HG03175 (cell line): ENCODE measurements around the gene C4BPB.
"Not testable (repeated sequence)": the region's sequence is repeated elsewhere in the genome, so short reads cannot be mapped to it uniquely, and the experiment has no call there.

Experiments
- ATAC-seq: cut with Tn5 transposase; IDR thresholded peaks from one replicate; pipeline ENCODE4 v1.9.1; 2021; ENCODE audit warnings: mild to moderate bottlenecking, moderate library complexity; ENCODE audit not compliant: unreplicated experiment

C4BPB gene, protein sequence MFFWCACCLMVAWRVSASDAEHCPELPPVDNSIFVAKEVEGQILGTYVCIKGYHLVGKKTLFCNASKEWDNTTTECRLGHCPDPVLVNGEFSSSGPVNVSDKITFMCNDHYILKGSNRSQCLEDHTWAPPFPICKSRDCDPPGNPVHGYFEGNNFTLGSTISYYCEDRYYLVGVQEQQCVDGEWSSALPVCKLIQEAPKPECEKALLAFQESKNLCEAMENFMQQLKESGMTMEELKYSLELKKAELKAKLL

DNA sequence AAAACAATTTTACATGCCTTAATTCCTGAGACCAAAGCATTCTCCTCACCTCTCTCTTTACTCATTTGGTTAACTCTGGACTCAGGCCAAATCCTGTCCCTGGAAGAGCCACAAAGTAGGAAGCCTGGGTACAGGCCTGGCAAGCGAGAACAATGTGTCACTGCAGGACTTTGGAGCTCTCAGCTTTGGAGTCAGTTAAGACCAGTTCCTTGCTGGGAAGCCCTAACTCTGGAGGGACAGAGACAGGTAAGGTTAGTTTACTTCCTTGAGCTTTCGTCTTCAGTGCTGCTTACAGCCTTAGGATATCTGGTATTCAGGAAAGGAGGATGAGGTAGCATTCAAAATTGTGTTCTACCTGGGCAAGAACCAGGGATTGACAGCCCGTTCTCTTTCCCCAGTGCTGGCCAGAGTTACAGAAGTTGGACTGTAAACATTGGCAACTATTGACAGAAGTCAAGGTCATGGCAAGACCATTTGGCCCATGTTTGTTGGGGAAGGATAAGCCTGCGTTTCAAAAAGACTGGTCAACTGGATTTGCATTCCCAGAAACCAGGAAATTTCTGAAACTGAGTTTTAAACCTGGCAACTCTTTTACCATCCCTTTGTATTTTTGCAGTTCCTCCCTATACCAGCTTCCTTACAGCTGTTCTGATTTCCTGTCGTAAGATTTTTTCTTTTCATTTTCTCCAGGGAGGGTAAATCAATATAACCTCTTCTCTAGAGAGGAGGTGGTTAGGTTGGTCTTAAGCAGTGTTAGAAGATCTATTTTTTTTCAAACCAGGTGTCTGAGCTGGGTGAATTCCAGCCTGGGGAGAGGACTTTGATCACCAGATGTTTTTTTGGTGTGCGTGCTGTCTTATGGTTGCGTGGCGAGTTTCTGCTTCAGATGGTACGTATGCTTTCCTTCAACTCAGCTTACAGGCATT, at the start of gene C4BPB:
Gene C4BPB, plus strand, starts transcription at position 160 of the 926 bp plus-strand sequence. Its CDS starts 672 bp downstream, at position 832.
- no peak for ATAC-seq

DNA sequence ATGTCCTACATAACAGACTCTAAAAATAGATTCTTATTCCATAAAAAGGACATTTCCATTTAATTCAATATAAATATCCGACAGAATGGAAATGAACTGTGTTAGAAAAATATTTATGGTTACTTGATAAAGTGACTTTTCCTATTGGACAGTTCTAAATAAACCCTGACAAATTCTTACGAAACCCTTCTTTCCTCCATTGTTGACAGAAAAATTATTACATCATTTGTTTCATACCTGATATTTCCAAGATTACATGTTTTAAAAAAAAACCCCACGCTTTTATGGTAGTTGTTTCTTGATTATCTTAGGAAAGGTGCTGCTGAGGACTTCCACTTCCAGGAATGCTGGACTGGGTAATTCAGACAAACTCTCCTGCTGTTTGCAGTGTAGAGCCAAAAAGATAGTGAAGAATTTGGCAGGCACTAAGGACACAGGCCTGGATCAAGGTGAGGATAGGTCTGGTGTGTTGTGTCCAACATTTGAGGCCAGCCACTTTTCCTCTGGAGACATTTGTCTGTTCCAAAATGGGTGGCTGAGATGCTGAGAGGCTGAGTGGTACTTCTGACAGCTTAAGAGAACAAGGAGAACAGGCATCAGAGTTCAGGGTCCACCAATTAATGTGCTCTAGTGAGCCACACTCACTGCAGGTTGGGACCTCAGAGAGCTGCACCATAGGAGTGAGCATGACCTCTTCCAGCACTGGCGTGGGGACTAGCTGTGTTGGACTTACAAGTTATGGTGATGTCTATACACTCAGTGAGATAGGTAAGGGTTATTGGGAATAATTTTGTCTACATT, 49.1 kb upstream of the C4BPB start:
- ATAC-seq: no peak

DNA sequence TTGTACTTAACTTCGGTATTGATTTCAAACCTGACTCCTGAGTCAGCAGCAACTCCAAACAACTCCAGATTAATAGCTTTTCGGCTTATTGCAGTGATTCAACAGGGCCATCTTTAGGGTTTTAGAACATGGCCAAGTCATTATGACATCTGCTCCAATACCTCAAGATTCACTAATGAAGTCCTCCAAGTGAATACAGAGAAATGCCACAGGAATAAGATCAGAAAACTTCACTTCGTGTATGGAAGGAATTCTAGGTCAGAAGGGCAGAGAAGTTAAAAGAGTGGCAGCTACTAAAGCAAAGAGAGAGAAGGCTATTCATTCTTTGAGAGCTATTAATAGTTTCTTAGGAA, 48.5 kb upstream of the C4BPB start:
- no peak for ATAC-seq

DNA sequence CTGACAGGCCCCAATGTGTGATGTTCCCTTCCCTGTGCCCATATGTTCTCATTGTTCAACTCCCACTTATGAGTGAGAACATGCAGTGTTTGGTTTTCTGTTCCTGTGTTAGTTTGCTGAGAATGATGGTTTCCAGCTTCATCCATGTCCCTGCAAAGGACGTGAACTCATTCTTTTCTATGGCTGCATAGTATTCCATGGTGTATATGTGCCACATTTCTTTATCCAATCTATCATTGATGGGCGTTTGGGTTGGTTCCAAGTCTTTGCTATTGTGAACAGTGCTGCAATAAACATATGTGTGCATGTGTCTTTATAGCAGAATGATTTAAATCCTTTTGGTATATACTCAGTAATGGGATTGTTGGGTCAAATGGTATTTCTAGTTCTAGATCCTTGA, 47.3 kb upstream of the C4BPB start:
- ATAC-seq: not testable (repeated sequence)

DNA sequence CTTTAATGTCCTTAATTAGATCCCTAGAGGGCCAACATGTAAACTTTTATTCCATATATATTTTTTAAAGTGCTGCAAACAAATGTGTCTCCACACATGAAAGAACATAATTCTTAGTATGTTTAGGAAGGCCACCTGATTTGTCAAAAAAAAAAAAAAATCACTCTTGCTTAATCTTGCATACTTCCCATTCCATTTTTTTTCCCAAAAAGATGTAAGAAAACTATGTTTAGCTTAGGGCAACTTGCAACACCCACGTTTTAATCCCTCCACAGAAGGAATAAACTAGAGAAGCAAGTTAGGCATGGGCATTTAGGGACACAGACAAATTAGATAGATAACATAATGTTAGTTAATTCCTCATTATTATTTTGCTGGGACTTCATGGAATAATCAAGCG, 43.2 kb upstream of the C4BPB start:
- no peak for ATAC-seq

DNA sequence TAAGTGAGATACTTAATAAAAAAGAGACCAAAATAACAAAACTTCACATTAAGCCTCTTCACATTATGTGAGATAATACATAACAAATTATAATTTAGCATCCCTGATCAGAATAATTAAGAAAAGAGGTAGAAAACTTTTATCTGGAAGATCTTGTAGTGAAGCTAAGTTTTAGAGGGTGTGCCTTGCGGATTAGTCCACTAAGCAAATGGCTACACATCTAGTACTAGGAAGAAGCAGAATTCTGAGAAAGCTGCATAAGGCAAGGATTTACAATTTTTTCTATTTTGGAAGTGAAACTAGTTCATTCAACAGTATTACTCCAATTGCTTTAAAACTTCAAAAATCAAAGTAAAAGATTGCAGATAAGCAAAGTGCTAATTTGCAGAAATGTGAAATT, 41.2 kb upstream of the C4BPB start:
- no peak for ATAC-seq

DNA sequence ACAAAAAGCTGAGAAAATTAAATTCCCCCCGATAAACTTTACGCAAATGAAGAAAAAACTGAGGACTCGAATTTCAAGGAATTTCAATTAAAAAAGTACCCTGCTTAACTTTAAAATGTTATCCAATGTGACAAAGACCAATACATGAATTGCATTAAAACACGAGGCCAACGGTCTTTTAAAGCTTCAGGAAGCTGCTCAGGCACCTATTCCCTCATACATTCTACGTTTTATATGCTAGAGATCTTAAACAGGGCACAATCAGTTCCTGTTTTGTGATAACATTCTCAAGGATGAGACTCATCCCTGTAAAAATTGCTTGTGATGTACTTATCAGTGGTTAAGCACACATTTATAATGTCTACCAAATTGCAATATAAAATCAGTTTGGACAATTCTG, 40.6 kb upstream of the C4BPB start:
- no peak for ATAC-seq

DNA sequence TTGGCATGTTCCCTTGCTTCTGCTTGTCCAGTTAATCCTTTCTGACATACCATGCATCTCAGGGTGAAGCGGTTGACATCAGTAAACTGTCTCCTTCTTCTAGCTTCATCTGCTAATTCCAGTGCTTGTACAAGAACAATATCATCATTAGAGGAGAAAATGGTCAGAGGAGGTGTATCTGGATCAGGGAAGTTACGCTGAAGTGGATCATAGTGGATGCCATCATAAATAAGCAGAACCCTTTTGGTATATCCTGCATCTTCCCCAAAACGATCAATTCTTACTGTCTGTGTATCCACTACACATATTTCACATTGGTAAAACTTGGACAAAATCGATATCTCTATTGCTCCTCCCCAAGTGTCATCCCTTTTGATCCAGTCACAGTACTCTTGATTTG, 39.6 kb upstream of the C4BPB start:
- ATAC-seq: no peak

DNA sequence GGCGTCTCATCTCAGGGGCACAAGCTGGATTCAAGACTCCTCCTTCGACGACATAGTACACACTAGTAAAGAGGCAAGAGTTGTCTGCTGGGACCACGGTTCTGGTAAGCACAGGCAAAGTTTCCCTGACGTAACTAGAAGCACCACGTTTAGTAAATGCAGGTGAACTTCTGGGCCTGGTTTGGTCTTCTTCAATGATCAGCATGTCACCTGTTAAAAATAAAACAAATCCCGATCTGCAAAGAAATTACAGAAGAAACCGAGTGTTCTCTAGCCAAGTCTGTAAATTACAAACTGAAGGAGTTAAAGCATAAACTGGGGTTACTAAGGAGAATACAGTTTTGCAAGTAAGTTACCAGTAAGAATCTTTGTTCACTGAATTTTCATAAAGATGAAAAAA, 39.1 kb upstream of the C4BPB start:
- no peak for ATAC-seq

DNA sequence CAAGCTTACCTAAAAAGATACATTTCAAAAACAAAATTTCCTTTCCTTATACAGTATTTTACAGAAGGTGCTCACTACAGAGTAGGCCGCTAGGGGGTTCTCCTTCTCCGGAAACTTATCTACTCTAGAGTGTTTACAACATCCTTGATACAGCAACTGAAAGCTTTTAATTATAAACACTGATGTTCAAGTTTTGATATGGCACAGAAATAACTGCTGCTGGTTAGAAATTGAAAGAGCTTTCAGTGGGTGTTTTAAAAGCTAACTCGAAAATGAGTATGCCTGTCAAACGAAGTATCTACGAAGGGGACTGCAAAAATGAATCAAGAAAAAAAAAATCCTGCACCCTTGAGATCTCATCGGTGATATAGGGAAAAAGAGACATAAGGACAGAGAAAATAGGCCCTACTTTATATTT, 38.7 kb upstream of the C4BPB start:
- ATAC-seq: peak; percentile 35

DNA sequence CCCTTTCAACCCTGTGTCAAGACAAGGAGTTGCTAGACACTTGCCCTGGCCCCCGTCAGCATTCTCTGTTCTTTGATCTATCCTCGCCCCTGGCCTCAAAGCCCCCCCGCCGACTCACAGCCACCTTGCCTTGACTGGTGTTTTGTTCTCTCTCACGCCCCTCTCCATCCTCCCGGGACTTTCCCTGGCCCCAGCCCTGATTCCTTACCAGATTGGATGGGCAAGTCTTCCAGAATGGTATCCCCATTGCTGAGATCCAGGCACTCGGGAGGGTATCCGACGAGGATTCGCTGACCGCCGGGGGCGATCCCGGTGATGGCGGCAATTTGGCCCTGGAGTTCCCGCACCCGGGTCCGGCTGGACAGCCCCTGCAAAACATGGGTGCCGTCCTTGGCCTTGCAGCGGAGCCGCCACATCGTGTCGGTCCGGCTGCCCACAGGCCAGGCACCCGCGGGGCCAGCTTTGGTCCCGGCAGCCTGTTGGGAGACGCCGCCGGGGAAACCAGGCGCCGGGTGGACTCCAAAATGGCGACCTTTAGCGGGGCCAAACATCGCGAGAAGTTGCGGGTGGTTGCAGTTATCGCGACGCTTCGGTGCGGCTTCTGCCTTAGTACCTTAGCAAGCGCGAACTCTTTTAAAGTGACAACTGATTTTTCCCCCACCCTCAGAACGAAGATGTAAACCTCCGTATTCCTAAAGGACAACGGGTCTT, 38.0 kb upstream of the C4BPB start:
- ATAC-seq: peak; percentile 49

DNA sequence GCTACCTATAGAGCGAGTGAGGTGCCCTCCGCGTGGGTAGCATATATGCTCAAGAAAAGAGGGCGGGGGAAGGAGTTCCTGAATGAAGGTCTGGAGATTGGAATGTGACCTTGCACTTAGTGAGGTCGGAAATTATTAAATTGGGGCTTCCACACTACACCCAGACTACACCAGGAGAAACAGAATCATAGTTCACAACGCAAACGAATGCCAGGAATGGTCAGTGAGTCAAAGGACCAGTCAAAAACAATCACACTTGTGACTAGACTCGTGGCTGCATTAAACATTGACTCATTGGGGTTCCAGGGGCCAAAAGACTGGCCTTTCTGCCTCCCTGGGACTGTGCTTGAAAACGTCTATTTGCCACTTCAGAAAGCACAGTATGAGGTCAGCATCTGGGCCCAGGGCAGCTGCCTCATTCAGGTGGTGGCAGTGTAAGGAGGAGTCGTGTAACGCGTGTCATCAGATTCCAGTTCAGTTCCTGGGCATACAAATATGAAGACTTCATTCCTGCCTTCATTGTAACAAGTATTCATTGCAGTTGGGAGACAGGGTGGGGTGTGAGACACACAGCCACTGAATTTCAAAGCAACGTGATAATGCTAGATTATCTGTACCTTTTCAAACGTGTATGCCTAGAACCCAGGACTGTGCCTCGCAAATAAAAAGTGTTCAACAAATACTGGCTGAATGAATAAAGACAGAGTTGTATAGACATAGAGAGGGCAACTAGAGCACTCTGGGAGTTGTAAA, 37.3 kb upstream of the C4BPB start, which contains the start of gene YOD1:
Gene YOD1, minus strand, starts transcription at position 18 of the 753 bp plus-strand sequence. CDS start 178 bp downstream, outside the sequence.
- no peak for ATAC-seq

DNA sequence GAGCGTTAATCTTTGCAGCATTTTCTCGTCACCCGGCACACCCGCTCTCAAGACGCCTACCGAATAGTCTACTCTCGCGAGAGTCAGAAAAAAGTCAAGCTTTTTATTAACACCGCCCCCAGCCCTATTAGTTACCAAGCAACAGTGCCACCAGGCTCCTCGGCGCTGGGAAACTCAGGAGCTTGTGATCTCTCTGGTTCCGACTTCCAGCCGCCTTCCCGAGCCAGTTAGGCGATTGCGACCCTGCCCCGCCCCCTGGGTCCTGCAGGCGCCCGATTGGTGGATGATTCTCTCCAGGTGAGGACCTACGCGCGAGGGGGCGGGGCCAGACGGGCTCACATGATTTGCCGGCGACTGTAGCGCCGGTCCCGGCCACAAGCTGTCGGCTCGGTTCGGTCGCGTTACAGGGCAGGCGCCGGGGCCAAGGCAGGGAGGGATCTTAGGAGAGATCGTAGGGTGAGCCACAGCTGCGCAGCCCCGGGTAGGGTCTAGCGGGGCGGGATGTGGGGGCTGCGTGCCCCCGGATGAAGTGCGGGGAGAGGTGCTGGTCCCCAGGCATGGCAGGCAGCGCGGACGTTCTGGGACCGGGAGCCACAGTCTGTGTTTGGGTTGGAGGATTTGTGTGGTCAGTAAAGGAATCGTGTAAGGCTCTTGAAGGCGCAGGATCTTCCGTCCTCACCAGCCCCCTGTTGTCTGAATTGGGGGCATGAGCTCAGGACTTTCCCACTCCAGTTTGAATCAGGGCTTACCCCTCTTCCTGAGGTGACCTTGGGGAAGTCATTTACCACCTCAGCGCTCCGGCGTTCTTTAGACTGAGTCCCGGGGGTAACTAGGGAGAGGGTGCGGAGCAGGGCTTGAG, 35.5 kb upstream of the C4BPB start, which contains the start of gene PFKFB2:
Gene PFKFB2, plus strand, starts transcription at position 365 of the 859 bp plus-strand sequence. CDS start 1,443 bp downstream, outside the sequence.
- peak; percentile 84 for ATAC-seq

DNA sequence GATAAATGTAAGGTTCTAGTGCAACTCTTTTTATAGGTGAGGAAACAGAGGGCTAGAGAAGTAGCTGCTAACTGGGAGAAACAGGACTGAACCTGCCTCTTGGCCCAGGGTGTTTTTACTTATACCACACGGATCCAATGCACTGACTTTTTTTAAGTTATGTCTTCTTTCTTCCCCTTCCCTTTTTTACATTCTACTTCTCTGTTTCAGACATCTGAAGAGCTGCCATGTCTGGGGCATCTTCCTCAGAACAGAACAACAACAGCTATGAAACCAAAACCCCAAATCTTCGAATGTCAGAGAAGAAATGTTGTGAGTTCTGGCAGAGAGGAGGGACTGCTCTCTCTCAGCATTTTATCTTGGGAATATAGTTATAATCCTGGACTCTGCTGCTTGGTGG, 34.2 kb upstream of the C4BPB start:
- ATAC-seq: no peak

DNA sequence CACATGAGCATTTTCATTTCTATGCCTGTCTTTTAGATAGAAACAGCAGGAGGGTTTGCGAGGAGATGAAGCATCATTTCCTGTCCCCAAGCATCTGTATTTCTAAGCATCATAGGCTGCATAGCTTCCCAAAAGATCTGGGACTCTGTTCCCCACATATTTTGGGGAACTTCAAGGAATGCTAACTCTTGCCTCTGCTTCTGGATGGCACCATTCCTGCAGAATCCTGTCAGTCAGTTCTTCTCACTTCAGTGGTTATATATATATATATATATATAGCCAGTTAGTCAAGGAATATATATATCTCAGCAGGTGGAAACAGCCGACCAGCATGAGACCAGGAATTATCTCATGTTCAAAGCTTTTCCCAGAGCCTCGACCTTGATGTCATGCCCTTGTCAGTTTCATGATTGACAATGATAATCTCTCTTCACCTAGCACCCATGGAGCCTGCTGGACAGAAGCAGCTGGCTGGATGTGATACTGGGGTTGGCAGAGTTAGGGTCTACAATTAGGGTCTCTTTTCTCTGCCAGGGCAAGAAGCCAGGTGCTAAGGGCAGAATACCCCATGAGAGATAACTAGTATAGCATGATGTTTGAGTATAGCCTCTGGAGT, 33.2 kb upstream of the C4BPB start:
- ATAC-seq: no peak

DNA sequence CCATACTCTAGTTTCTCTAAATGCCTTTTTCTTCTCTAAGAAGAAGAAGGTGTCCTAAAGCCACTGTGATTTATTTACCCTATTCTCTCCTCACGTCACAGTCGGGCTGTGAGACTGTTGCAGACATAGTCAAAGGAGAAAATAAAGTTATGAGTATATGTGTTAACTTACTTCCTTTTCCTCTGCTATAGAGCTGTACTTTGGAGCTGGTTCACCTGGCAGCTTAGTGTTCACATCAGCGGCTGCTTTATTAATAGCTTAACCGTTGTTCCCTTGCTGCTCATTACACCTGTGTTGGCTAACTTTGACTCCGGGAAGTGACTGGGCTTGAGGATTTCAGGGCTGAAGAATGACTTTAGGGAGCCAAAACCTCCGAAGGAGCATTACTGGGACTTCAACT, 32.0 kb upstream of the C4BPB start:
- ATAC-seq: no peak

DNA sequence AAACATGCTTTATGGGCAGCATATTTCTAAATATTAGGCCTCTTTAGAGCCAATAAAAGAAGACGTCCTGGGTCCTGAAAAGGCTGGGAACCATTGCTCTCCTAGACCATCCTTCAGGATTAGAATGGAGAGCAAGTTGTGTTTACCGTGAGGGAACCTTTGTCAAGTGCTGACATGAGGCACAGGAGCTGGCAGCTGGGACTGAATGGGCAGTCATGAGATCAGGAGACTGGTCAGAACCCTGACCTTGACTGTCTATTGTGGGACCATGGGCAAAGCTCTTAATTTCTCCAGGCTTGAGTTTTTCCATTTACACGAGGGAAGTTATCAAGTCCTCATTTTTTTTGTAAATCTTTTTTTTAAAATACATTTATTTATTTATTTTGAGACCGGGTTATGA, 30.4 kb upstream of the C4BPB start:
- ATAC-seq: no peak
